HG03108 (cell line): ENCODE results near the gene SLC12A3.

Experiments used
- ATAC-seq: cut with Tn5 transposase; IDR thresholded peaks from one replicate; pipeline ENCODE4 v1.9.1; 2021; ENCODE audit warnings: moderate library complexity; ENCODE audit not compliant: unreplicated experiment

Gene SLC12A3

DNA sequence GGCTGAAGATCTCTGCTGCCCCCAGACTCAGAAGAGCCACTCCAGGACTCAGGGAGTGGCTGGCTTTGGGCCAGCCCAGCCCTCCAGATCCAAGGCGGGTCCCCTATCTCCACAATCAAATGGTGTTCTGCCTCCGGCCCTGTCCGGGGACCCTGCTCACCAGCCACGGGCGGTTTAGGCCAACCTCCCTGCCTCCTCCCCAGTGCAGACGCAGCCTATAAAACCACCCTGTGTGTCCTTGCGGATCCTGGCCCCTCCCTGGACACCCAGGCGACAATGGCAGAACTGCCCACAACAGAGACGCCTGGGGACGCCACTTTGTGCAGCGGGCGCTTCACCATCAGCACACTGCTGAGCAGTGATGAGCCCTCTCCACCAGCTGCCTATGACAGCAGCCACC lies at the start of gene SLC12A3:
Gene SLC12A3 (plus strand): TSS at position 248 of the 400 bp plus-strand sequence. CDS start 29 bp downstream, at position 277.
- no peak for ATAC-seq

GRCh38 chr16:56815721-56816120 lies 49.3 kb upstream of the SLC12A3 start:
- no peak for ATAC-seq

GRCh38 chr16:56817056-56817455 lies 48.0 kb upstream of the SLC12A3 start:
- no peak for ATAC-seq

DNA sequence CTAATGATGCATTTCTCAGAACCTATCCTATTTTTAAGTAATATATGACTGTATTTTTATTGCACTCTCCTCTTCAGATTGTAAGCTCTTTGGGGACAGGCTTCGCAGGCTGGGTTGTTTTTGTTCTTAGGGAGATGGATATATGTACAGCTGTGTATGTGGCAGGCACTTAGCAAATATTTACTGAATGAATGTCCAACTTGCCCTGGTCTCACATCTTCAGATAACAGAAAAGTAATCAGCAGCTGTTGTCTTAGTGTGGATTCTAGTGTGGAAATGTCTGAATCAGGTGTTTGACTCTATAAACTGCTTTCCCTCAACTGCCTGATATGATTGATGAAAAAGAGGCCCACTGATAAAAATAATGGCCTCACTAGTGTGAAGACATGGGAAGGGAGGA lies 47.1 kb upstream of the SLC12A3 start:
- no peak for ATAC-seq

GRCh38 chr16:56823081-56823733 lies 41.8 kb upstream of the SLC12A3 start:
- no peak for ATAC-seq

- no peak for ATAC-seq
Measured at GRCh38 chr16:56824331-56824730, 40.7 kb upstream of the SLC12A3 start.

DNA sequence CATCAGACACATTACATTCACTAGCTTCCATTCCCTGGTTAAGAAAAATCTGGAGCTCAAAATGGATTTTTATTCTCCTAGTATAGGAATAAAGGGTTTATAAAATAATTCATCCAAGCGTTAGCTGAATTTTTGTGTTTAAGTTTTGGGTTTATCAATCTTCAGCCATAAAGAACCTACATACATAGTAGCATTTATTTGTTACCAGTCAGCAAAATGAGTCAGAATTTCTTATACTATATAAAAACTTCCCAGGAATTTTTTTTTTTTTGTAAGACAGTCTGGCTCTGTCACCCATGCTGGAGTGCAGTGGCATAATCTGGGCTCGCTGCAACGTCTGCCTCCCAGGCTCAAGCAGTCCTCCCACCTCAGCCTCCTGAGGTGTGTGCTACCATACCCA lies 40.2 kb upstream of the SLC12A3 start:
- ATAC-seq: no peak

DNA sequence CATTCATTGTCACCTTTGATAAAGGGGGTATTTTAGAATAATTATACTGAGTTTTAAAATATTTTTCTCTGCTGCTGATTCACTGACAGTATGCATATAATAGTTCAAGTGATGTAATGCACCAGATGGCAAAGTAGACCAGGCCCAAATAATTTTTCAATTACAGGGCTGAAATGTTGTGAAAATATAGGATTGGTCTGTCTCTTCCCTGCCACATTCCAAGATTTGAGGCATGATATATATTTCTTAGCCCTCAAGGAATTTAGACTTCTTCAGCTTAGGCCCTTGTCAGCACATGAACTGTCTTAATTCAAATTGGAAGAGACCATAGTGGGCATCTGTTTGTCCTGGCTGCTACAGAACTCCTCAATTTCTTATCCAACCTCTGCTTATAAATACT lies 39.2 kb upstream of the SLC12A3 start:
- ATAC-seq: no peak

DNA sequence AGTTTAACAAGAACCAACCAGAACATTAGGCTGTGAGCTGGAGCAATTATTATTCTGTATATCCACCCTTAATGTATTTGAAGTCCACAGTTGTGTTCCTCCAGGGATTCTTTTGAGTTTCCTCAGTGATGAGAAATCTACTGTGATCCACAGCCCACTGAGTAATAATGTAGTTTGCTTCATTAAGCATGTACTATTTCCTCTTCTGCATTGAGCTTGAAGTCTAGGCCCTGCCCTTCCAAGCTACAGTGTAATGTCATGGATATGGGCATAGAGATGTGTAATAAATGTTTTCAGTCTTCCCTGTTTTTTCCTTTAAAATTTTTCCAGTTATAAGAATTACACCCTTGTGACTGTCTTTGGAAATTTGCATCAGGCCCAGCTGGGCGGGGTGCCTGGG lies 36.4 kb upstream of the SLC12A3 start:
- ATAC-seq: no peak

DNA sequence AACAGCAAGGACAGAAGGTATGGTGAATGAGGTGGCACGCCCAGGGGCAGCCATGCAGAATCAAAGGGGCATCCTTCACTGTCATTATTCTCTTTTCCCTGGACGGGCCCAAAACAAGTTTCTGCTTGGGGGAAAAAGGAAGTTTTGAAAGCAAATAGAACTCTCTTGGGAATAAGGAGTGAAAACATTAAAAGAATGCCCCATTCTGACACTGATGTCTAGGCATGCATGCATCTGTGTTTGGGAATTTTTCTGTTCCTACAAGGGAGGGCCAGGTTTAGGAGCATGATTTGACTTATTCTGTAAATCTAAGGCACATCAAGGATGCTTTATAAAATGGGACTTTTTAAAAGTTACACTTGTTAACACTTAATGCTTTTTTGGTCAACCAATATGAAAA lies 34.3 kb upstream of the SLC12A3 start:
- ATAC-seq: no peak

GRCh38 chr16:56832768-56833167 lies 32.2 kb upstream of the SLC12A3 start:
- no peak for ATAC-seq

DNA sequence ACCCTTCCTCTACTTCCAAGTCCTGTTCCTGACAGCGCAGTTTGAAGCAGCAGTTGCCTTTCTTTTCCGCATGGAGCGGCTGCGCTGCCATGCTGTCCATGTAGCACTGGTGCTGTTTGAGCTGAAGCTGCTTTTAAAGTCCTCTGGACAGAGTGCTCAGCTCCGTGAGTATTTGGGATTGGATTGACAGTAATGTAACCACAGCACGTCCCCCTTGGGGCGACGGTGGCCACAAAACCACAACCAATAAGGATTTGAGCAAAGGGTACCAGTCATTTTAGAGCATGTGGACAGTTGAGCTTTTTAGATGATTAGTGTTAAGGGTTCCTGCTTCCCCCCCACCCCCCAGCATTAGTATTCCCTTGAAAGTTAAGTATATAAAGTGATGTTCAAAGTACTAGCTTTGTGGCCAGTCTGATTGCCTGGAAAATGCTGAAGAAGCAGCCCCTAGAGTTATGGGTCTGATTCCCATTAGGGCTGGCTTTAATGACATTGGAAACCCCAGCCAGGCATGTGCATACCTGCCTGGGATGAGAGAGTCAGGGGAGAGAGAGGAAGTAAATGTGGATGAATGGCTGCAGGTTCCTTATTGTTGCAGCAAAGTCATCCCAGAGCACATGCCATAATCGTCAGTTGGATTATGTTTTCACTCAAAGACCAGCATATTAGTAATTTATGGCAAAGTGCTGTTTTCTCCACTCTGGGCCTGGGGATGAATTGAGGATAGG lies 31.6 kb upstream of the SLC12A3 start:
- no peak for ATAC-seq

GRCh38 chr16:56835320-56835719 lies 29.7 kb upstream of the SLC12A3 start:
- no peak for ATAC-seq

- no peak for ATAC-seq
Measured at GRCh38 chr16:56836410-56837230, 28.4 kb upstream of the SLC12A3 start.

GRCh38 chr16:56838622-56839337 lies 26.2 kb upstream of the SLC12A3 start:
- no peak for ATAC-seq

DNA sequence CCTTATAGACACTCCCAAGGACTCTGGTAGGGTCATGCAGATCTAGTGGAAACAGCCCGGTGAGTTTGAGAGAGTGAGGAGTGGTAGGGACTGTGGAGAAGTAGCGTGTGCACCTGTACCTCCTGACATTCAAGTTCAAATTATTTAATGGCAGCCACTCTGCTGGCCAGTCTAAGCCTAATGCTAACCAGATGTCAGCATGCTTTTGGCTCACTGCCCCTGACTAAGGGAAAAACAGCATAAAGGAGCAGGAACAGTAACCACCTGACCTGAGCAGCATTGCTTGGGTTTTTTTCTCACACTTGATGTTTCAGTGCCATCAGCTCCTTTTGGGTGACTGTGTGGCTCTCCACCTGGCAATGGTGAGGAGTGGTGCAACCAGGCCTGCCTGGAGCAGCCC lies 23.8 kb upstream of the SLC12A3 start:
- no peak for ATAC-seq

GRCh38 chr16:56841659-56842058 lies 23.3 kb upstream of the SLC12A3 start:
- no peak for ATAC-seq

- ATAC-seq: no peak
Measured at GRCh38 chr16:56842133-56842532, 22.9 kb upstream of the SLC12A3 start.

DNA sequence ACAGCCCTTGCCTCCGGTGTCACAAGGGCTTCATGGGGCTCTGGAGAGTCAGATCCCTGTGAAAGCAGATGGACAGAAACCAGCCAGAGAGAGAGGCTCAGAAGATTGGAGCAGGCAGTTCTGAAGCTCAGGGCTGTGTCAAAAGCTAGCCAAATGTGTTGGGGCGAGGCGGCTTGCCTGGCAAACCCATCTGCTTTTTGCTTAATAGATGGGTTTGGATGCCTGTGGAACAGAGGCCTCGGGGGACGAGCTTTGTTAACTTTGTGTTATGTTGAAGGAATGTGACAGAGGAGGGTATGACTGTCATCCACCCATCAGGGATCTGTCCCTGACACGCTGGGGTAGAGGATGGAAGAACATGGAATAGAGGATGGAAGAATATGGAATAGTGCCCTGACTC lies 21.0 kb upstream of the SLC12A3 start:
- ATAC-seq: no peak

DNA sequence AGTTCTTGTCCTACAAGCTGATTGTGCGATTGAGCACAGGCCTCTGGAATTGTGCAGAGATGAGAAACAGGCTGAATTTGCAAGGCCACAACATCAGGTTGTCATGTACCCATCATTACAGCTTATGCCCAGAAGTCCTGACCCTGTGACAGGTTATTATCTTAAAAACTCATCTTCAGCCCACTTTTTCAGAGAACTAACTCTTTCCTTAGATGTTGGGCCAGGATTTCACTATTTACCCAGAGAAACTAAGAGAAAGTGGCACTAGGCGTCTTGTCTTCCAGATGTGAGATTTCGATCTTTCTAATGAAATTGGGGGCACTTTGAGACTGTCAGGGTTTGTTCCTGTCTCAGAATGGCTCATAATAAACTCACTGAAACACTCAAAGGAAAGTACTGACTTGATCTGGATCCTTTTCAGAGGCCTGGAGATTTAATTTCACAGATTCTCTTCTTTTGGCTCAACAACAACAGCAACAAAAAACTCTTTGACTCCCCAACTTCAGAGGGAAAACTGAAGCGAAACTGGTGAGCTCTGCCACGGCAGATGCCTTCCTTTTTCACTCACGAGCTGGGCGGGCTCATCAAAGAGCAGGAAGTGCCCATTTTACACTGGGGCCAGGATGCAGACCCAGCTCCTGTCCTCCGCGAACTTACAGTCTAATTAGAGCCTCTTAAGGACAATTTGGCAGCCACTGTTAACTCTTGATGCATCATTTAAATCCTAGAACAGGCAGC lies 17.7 kb upstream of the SLC12A3 start:
- no peak for ATAC-seq
